BE2C (cell line): ENCODE data around the gene ABHD4.
A peak's percentile ranks its signal among the peaks of the same experiment; 100 is the strongest.

Experiments used
- DNase-seq: peaks from one replicate; pipeline ENCODE4 v3.0.0-alpha.2; 2020
- H3K27me3 ChIP-seq: fragments of 250-450 bp; sonication (Bioruptor Pico); 2 replicates; pipeline ENCODE4 v1.5.1; 2020; ENCODE audit warnings: mild to moderate bottlenecking
- H3K36me3 ChIP-seq: fragments of 250-450 bp; sonication (Bioruptor Pico); 2 replicates; pipeline ENCODE4 v1.5.1; 2020; ENCODE audit warnings: mild to moderate bottlenecking
- H3K4me1 ChIP-seq: fragments of 250-450 bp; sonication (Bioruptor Pico); 2 replicates; pipeline ENCODE4 v1.5.1; 2020
- H3K4me3 ChIP-seq: 2 replicates; pipeline ENCODE4 v1.5.1; 2011; ENCODE audit warnings: low read depth, low read length
- H3K9me3 ChIP-seq: fragments of 250-450 bp; sonication (Bioruptor Pico); 2 replicates; pipeline ENCODE4 v1.5.1; 2020
- TF ChIP-seq, protein P1 (sequence below): IDR thresholded peaks from 2 replicates; pipeline ENCODE4 v1.5.1; 2012; ENCODE audit warnings: mild to moderate bottlenecking, low read depth, low read length

The ABHD4 gene

GRCh38 chr14:22650960-22651521 is 52.9 kb downstream of the ABHD4 start:
- Histone ChIP-seq H3K4me3 (no peak overlapping the region), H3K36me3 (no peaks in the 10 kb centered on the region), H3K9me3 (no peaks in the 10 kb centered on the region), H3K4me1 (no peaks in the 10 kb centered on the region), H3K27me3 (peaks cover 18% of the 10 kb centered on the region)
- no peak for DNase-seq
- TF ChIP-seq, protein P1, sequence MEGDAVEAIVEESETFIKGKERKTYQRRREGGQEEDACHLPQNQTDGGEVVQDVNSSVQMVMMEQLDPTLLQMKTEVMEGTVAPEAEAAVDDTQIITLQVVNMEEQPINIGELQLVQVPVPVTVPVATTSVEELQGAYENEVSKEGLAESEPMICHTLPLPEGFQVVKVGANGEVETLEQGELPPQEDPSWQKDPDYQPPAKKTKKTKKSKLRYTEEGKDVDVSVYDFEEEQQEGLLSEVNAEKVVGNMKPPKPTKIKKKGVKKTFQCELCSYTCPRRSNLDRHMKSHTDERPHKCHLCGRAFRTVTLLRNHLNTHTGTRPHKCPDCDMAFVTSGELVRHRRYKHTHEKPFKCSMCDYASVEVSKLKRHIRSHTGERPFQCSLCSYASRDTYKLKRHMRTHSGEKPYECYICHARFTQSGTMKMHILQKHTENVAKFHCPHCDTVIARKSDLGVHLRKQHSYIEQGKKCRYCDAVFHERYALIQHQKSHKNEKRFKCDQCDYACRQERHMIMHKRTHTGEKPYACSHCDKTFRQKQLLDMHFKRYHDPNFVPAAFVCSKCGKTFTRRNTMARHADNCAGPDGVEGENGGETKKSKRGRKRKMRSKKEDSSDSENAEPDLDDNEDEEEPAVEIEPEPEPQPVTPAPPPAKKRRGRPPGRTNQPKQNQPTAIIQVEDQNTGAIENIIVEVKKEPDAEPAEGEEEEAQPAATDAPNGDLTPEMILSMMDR, result no peak

- H3K9me3 ChIP-seq, result no peaks in the 10 kb centered on the region
- H3K4me1 ChIP-seq, result no peaks in the 10 kb centered on the region
- H3K4me3 ChIP-seq, result no peak overlapping the region
- H3K27me3 ChIP-seq, result peaks cover 18% of the 10 kb centered on the region
- TF ChIP-seq, protein P1, result no peak
- no peak for DNase-seq
- H3K36me3 ChIP-seq, result no peaks in the 10 kb centered on the region
Measured at GRCh38 chr14:22651586-22651985, 53.5 kb downstream of the ABHD4 start.

GRCh38 chr14:22653012-22653621 is 55.0 kb downstream of the ABHD4 start:
- TF ChIP-seq, protein P1, result peak; percentile 97
- Histone ChIP-seq H3K4me1 (no peaks in the 10 kb centered on the region), H3K4me3 (no peak overlapping the region), H3K36me3 (no peaks in the 10 kb centered on the region), H3K27me3 (peaks cover 18% of the 10 kb centered on the region), H3K9me3 (no peaks in the 10 kb centered on the region)
- peak; percentile 71 for DNase-seq

DNA sequence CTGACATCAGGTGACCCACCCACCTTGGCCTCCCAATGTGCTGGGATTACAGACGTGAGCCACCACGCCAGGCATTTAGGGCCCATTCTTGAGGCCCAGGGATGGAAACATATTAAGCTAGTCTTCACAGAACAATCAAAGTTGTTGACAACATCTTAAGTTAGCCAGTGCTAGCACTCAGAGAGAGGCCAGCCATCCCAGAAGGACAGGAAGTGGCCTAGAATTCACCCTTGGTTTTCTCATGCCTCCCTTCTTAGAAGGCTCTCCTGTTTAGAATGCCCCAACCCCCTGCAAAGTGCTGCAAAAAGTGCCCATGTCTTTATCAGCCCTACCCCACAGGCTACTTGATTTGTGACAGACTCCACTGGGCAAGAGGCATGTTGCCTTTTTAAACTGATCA is 58.1 kb downstream of the ABHD4 start:
- Histone ChIP-seq H3K4me3 (no peak overlapping the region), H3K4me1 (no peaks in the 10 kb centered on the region), H3K9me3 (no peaks in the 10 kb centered on the region), H3K27me3 (peaks cover 22% of the 10 kb centered on the region), H3K36me3 (no peaks in the 10 kb centered on the region)
- no peak for DNase-seq
- TF ChIP-seq, protein P1, result no peak

- H3K4me3 ChIP-seq, result no peak overlapping the region
- DNase-seq, result no peak
- no peaks in the 10 kb centered on the region for H3K36me3 ChIP-seq
- H3K27me3 ChIP-seq, result peaks cover 18% of the 10 kb centered on the region
- no peaks in the 10 kb centered on the region for H3K4me1 ChIP-seq
- TF ChIP-seq, protein P1, result no peak
- H3K9me3 ChIP-seq, result no peaks in the 10 kb centered on the region
Measured at GRCh38 chr14:22656945-22657731, 59.0 kb downstream of the ABHD4 start.

- Histone ChIP-seq H3K4me3 (no peak overlapping the region), H3K4me1 (no peaks in the 10 kb centered on the region), H3K27me3 (peaks cover 13% of the 10 kb centered on the region), H3K36me3 (no peaks in the 10 kb centered on the region), H3K9me3 (no peaks in the 10 kb centered on the region)
- DNase-seq, result no peak
- TF ChIP-seq, protein P1, result peak; percentile 45
Measured at GRCh38 chr14:22657861-22658260, 59.8 kb downstream of the ABHD4 start.
